Endothelial cell of umbilical vein (primary cell): ENCODE results near the gene B3GAT2. TPM values are rescaled to one million over a fixed set of nuclear protein-coding genes. Genes with fewer than 3 reads are reported as not detected.

Experiments used
- BruUV-seq: library from RNA; stranded (reverse); fragments of 400-500 nt; replicated peaks from 2 replicates; lab custom pipeline; 2021; lab: Mats Ljungman, UMichigan
- CTCF ChIA-PET: fragments of 300-600, 350-600 bp; sonication (Branson Sonifier 250); formaldehyde crosslinking; loops from one replicate; lab custom pipeline; 2021; ENCODE audit warnings: antibody characterized with exemption, inconsistent platforms; lab: Charles Lee
- POLR2A ChIA-PET: fragments of 300-600, 350-600 bp; sonication (Branson Sonifier 250); formaldehyde crosslinking; loops from one replicate; lab custom pipeline; 2021; ENCODE audit warnings: antibody characterized with exemption, inconsistent platforms; lab: Charles Lee
- DNase-seq: peaks from one replicate; pipeline ENCODE4 v3.0.0-alpha.2; 2011; ENCODE audit warnings: low read depth, low spot score
- FAIRE-seq: peaks from 2 replicates; lab custom pipeline; 2011; peaks lifted over from hg19 to GRCh38; lab: Jason Lieb, UNC
- H2AFZ ChIP-seq: 2 replicates; pipeline ENCODE4 v1.6.0; 2012; ENCODE audit warnings: low read depth, low read length, control low read depth, inconsistent platforms
- H3K27ac ChIP-seq: 2 replicates; pipeline ENCODE4 v1.5.1; 2011; ENCODE audit warnings: low read depth, mild to moderate bottlenecking, control low read depth, low read length, moderate library complexity; ENCODE audit not compliant: insufficient read depth
- H3K27me3 ChIP-seq, 2 experiments: 2 replicates each; pipeline versions ENCODE4 v1.6.0 to v1.6.1; 2011; ENCODE audit warnings: low read length in 2 of 2, mixed read lengths in 1 of 2; ENCODE audit not compliant: control insufficient read depth in 2 of 2, insufficient read depth in 2 of 2
- H3K36me3 ChIP-seq, 2 experiments: 2 replicates in 1 of 2; 3 replicates in 1 of 2; pipeline ENCODE4 v1.5.1; 2011; ENCODE audit warnings: low read length in 2 of 2, mild to moderate bottlenecking in 1 of 2, moderate library complexity in 1 of 2; ENCODE audit not compliant: control insufficient read depth in 2 of 2, insufficient read depth in 2 of 2; ENCODE audit errors: extremely low read depth in 1 of 2
- H3K4me1 ChIP-seq: 3 replicates; pipeline ENCODE4 v1.5.1; 2011; ENCODE audit warnings: mild to moderate bottlenecking, low read length; ENCODE audit not compliant: control insufficient read depth, insufficient read depth; ENCODE audit errors: extremely low read depth
- H3K4me2 ChIP-seq: 2 replicates; pipeline ENCODE4 v1.6.1; 2011; ENCODE audit warnings: low read length, control low read depth, mixed read lengths; ENCODE audit not compliant: insufficient read depth
- H3K4me3 ChIP-seq, 3 experiments: fragments of 200-600 bp in 1 of 3; sonication (generic), shearing (Covaris generic) in 1 of 3; replicated peaks in 1 of 3; 2 replicates each; pipeline ENCODE4 v1.5.1; 2011 to 2016; ENCODE audit warnings: control low read depth in 3 of 3, low read length in 3 of 3, mild to moderate bottlenecking in 2 of 3, inconsistent platforms in 1 of 3, low read depth in 1 of 3, moderate library complexity in 1 of 3; ENCODE audit not compliant: insufficient read depth in 1 of 3
- H3K79me2 ChIP-seq: 2 replicates; pipeline ENCODE4 v1.6.0; 2012; ENCODE audit warnings: low read length, inconsistent platforms; ENCODE audit not compliant: control insufficient read depth, insufficient read depth
- H3K9ac ChIP-seq: replicated peaks from 2 replicates; pipeline ENCODE3; 2011; ENCODE audit warnings: low read length, control low read depth; ENCODE audit not compliant: insufficient read depth; ENCODE audit errors: extremely low read depth
- H3K9me1 ChIP-seq: replicated peaks from 3 replicates; pipeline ENCODE4 v1.6.0; 2011; ENCODE audit warnings: mild to moderate bottlenecking, low read length; ENCODE audit not compliant: control insufficient read depth, insufficient read depth; ENCODE audit errors: extremely low read depth
- H3K9me3 ChIP-seq: replicated peaks from 2 replicates; pipeline ENCODE4 v1.5.1; 2012; ENCODE audit warnings: low read length, inconsistent platforms; ENCODE audit not compliant: control insufficient read depth, insufficient read depth
- H4K20me1 ChIP-seq: replicated peaks from 2 replicates; pipeline ENCODE3; 2011; ENCODE audit warnings: mild to moderate bottlenecking, low read length; ENCODE audit not compliant: control insufficient read depth, insufficient read depth; ENCODE audit errors: extremely low read depth
- CTCF ChIP-seq, 2 donors: IDR thresholded peaks; 1 replicate in 1 of 2; 2 replicates in 1 of 2; pipeline ENCODE4 v1.5.1; 2011; ENCODE audit warnings: low read length in 2 of 2, mild to moderate bottlenecking in 2 of 2, moderate library complexity in 2 of 2, control low read depth in 1 of 2, inconsistent platforms in 1 of 2, low read depth in 1 of 2; ENCODE audit not compliant: insufficient read depth in 1 of 2; ENCODE audit errors: extremely low read depth in 1 of 2
- EZH2 ChIP-seq: IDR thresholded peaks from 2 replicates; pipeline ENCODE4 v1.6.1; 2012; ENCODE audit warnings: borderline replicate concordance, low read depth, mild to moderate bottlenecking, moderate library complexity, low read length, inconsistent platforms; ENCODE audit not compliant: severe bottlenecking
- FOS ChIP-seq: IDR thresholded peaks from 2 replicates; pipeline ENCODE4 v1.6.1; 2011; ENCODE audit warnings: mild to moderate bottlenecking, low read length, moderate library complexity, borderline replicate concordance; ENCODE audit not compliant: insufficient read depth
- GATA2 ChIP-seq: IDR thresholded peaks from 2 replicates; pipeline ENCODE4 v1.7.0; 2011; ENCODE audit warnings: low read depth, mild to moderate bottlenecking, moderate library complexity, mixed read lengths, low read length; ENCODE audit not compliant: insufficient read length, insufficient read depth
- MAX ChIP-seq: IDR thresholded peaks from 2 replicates; pipeline ENCODE4 v1.6.1; 2011; ENCODE audit not compliant: insufficient read depth, insufficient read length
- dilution Hi-C: fragments of 300-500 bp; cut with MboI; formaldehyde crosslinking; loops from one replicate; pipeline ENCODE4 v1.15.0; 2019; ENCODE audit warnings: low sequenced_read_pairs; ENCODE audit not compliant: extremely low pct_ligation_motif_present
- intact Hi-C: fragments of 100-400 bp; cut with micrococcal nuclease; formaldehyde crosslinking; loops from one replicate; pipeline ENCODE4 v1.10.0; 2022
- polyA plus RNA-seq, 4 experiments: library from polyadenylated mRNA; depleted of rRNA in 3 of 4; stranded (reverse) in 3 of 4; unstranded in 1 of 4; fragments of >200 nt; gene quantifications; 2 replicates each; pipeline versions ENCODE4 v1.2.1 to v1.2.3, GENCODE V29; 2011 to 2012; ENCODE audit warnings: missing spikeins in 1 of 4
- total RNA-seq: library from RNA; stranded (reverse); gene quantifications from 2 replicates; pipeline ENCODE4 v1.2.3, GENCODE V29; 2021

B3GAT2 gene
- total and polyA plus RNA-seq, 2 donors (not counting 3 experiments of a cell fraction or from before 2014, with no cell fraction given) = not detected

DNA sequence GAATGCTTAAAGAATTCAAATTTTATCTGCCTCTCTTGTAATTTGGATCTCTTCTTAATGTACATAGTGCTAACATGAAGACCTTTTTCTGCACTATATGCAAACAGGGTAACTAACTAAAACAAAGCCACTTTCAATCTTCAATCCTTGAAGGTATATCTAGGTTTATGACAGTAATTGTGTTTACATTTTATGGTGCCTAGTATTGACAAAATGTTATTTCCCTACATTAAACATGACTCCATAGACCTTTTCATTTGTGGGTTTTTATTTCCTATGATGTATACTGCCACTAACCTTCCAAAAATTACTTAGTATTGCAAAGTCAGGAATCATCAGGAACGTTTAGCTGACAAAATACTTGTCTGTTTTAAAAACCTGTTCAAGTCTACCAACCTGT is 95.9 kb downstream of the B3GAT2 start:
- dilution Hi-C loops (no loop called here), intact Hi-C loops (no loop called here)
- TF ChIP-seq FOS (no peak), EZH2 (no peak)
- no peaks in the 10 kb centered on the region for H3K36me3 ChIP-seq
- FAIRE-seq = no peak
- H3K9me3 ChIP-seq = no peaks in the 10 kb centered on the region
- no peaks in the 10 kb centered on the region for H3K4me1 ChIP-seq
- H3K4me3 ChIP-seq = no peak overlapping the region
- DNase-seq = no peak
- no peaks in the 10 kb centered on the region for H4K20me1 ChIP-seq
- CTCF ChIA-PET = interaction anchor here (0.8 to 1.3 kb wide), 2 partner anchors 13 to 154 kb away, joined by 3 read pairs; no protein-coding TSS in a partner anchor
- POLR2A ChIA-PET = no interaction called here
- H3K9me1 ChIP-seq = no peaks in the 10 kb centered on the region
- no peaks in the 10 kb centered on the region for H3K79me2 ChIP-seq
- BruUV-seq = no TSS peak
- H3K9ac ChIP-seq = no peak overlapping the region
- H3K4me2 ChIP-seq = no peak overlapping the region
- H2AFZ ChIP-seq = no peak overlapping the region
- H3K27ac ChIP-seq = no peak overlapping the region
- no peaks in the 10 kb centered on the region for H3K27me3 ChIP-seq

- no peaks in the 10 kb centered on the region for H4K20me1 ChIP-seq
- H3K4me3 ChIP-seq = no peak overlapping the region
- intact Hi-C loops = no loop called here
- H3K4me2 ChIP-seq = no peak overlapping the region
- no peak overlapping the region for H3K27ac ChIP-seq
- BruUV-seq = no TSS peak
- dilution Hi-C loops = no loop called here
- no peak for DNase-seq
- CTCF ChIA-PET = interaction anchor here (2.5 kb wide), 1 partner anchor 96 kb away, joined by 6 read pairs; no protein-coding TSS in a partner anchor
- no peaks in the 10 kb centered on the region for H3K9me3 ChIP-seq
- no peaks in the 10 kb centered on the region for H3K4me1 ChIP-seq
- no peak overlapping the region for H3K9ac ChIP-seq
- H3K79me2 ChIP-seq = no peaks in the 10 kb centered on the region
- FAIRE-seq = no peak
- no peaks in the 10 kb centered on the region for H3K36me3 ChIP-seq
- POLR2A ChIA-PET = no interaction called here
- TF ChIP-seq CTCF (IDR thresholded peaks at IDR 0.05; ENCODE audit: extremely low read depth in 1 of 2, insufficient read depth in 1 of 2, low read depth in 1 of 2, low read length in 2 of 2) (no peak), MAX (no peak), GATA2 (no peak), EZH2 (no peak)
- H3K27me3 ChIP-seq = no peaks in the 10 kb centered on the region
- H3K9me1 ChIP-seq = no peaks in the 10 kb centered on the region
- H2AFZ ChIP-seq = no peak overlapping the region
Observed at GRCh38 chr6:70860045-70860444, 96.8 kb downstream of the B3GAT2 start.
